ENCODE data around the gene PCDHA6.

The PCDHA6 gene

DNA sequence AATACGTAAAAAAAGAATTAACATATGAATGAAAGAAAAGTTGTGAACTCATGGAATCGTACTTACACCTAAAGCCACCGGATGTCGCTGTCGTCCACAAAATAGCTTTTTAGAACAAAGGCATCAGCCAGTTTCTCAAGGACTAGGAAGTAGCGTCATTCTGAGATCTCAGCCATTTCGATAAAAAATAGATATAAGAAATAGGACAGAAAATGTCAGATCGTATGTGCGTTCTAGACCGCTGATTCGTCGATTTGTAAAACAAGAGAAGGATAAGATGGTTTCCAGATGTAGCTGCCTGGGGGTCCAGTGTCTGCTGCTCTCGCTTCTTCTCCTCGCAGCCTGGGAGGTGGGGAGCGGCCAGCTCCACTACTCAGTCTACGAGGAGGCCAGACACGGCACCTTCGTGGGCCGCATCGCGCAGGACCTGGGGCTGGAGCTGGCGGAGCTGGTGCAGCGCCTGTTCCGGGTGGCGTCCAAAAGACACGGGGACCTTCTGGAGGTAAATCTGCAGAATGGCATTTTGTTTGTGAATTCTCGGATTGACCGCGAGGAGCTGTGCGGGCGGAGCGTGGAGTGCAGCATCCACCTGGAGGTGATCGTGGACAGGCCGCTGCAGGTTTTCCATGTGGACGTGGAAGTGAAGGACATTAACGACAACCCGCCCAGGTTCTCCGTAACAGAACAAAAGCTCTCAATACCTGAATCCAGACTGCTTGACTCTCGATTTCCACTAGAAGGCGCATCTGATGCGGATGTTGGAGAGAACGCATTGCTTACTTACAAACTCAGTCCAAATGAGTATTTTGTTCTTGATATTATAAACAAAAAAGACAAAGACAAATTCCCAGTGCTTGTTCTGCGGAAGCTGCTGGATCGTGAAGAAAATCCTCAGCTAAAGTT lies 28.3 kb downstream of the PCDHA6 start, which contains the start of gene PCDHA10:
Gene PCDHA10 (plus strand): TSS at position 126 of the 903 bp plus-strand sequence. CDS start 152 bp downstream, at position 278.
- Mint-ChIP-seq H3K27me3 (ENCODE audit: low read depth, poor library complexity) (peaks cover 3% of the 10 kb centered on the region), H3K4me3 (peak within 1 kb of the TSS; percentile 84), H3K4me1 (no peaks in the 10 kb centered on the region), H3K27ac (no peak within 1 kb of the TSS), H3K36me3 (ENCODE audit: low read depth) (peaks cover 78% of the 10 kb centered on the region), H3K9me3 (peaks cover 80% of the 10 kb centered on the region)
- no peak for DNase-seq
- peak; percentile 23 for TF ChIP-seq CTCF (IDR thresholded peaks at IDR 0.05)

GRCh38 chr5:140857177-140857986 lies 29.6 kb downstream of the PCDHA6 start:
- H3K4me3 Mint-ChIP-seq = no peak overlapping the region
- peaks cover 82% of the 10 kb centered on the region for H3K36me3 Mint-ChIP-seq (ENCODE audit: low read depth)
- no peak for TF ChIP-seq CTCF (IDR thresholded peaks at IDR 0.05)
- no peak for DNase-seq
- H3K27ac Mint-ChIP-seq = no peak overlapping the region
- peaks cover 85% of the 10 kb centered on the region for H3K9me3 Mint-ChIP-seq
- peaks cover 3% of the 10 kb centered on the region for H3K27me3 Mint-ChIP-seq (ENCODE audit: low read depth, poor library complexity)
- H3K4me1 Mint-ChIP-seq = no peaks in the 10 kb centered on the region

DNA sequence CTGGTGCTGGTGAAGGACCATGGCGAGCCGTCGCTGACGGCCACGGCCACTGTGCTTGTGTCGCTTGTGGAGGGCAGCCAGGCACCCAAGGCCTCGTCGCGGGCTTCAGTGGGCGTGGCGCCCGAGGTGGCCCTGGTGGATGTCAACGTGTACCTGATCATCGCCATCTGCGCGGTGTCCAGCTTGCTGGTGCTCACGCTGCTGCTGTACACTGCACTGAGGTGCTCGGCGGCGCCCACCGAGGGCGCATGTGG lies 30.2 kb downstream of the PCDHA6 start:
- Mint-ChIP-seq H3K27ac (no peak overlapping the region), H3K9me3 (peaks cover 86% of the 10 kb centered on the region), H3K27me3 (ENCODE audit: low read depth, poor library complexity) (peaks cover 3% of the 10 kb centered on the region), H3K4me3 (no peak overlapping the region), H3K4me1 (no peaks in the 10 kb centered on the region), H3K36me3 (ENCODE audit: low read depth) (peaks cover 82% of the 10 kb centered on the region)
- no peak for TF ChIP-seq CTCF (IDR thresholded peaks at IDR 0.05)
- no peak for DNase-seq

DNA sequence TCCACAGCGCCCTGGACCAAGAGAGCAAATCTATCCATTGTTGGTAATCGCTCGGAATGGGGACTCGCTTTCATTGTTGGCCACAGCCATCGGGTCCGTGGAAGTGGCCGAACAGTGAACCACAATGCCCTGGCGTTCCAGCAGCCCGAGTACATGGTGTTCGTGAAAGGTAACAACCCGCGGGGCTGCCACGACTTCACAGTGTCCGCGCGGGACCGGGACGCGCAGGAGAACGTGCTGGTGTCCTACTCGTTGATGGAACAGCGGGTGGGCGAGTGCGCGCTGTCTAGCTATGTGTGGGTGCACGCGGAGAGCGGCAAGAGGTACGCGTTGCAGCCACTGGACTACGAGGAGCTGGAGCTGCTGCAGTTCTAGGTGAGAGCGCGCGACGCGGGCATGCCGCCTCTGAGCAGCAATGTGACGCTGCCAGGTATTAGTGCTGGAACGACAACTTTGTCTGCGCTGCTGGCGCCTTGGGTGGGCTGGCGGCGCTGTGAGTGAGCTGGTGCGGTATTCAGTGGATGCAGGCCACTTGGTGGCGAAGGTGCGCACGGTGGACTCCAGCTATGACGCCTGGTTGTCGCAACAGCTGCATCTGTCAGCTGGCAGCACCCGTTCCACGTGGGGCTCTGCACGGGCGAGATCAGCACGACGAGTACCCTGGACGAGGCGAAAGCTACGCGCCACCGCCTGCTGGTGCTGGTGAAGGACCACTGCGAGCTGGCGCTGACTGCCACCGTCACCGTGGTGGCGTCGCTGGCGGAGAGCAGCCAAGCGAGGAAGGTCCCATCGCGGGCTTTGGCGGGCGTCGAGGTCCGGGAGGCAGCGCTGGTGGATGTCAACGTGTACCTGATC lies 34.9 kb downstream of the PCDHA6 start:
- H3K27ac Mint-ChIP-seq = no peak overlapping the region
- H3K4me1 Mint-ChIP-seq = no peaks in the 10 kb centered on the region
- peaks cover 84% of the 10 kb centered on the region for H3K36me3 Mint-ChIP-seq (ENCODE audit: low read depth)
- no peaks in the 10 kb centered on the region for H3K27me3 Mint-ChIP-seq (ENCODE audit: low read depth, poor library complexity)
- DNase-seq = no peak
- TF ChIP-seq CTCF (IDR thresholded peaks at IDR 0.05) = no peak
- H3K4me3 Mint-ChIP-seq = no peak overlapping the region
- H3K9me3 Mint-ChIP-seq = peaks cover 65% of the 10 kb centered on the region

DNA sequence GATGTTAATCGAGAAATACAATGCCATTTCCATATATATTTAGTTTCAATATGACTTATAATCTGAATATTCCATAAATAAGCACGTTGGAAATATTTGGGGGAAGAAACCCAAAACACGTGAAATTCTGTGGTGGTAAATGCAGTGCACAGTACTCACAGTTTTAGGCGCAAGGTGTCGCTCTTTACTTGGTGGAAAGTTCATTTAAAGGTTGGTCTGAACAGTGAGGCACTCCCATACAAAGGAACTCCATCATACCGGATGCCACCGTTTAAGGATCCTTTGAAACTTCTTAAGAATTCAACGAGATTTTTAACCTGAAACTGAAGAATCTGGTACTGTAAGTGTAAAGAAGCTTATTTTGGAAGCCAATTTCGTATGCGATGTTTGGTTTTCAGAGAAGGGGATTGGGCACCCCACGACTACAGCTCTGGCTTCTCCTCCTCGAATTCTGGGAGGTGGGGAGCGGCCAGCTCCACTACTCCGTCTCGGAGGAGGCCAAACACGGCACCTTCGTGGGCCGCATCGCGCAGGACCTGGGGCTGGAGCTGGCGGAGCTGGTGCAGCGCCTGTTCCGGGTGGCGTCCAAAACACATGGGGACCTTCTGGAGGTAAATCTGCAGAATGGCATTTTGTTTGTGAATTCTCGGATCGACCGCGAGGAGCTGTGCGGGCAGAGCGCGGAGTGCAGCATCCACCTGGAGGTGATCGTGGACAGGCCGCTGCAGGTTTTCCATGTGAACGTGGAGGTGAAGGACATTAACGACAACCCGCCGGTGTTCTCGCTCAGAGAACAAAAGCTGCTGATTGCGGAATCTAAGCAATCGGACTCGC lies 41.2 kb downstream of the PCDHA6 start, which contains the start of gene PCDHA11:
Gene PCDHA11 (plus strand): TSS at position 237 of the 834 bp plus-strand sequence. CDS start 147 bp downstream, at position 384.
- H3K4me1 Mint-ChIP-seq = peaks cover 3% of the 10 kb centered on the region
- peak; percentile 60 for TF ChIP-seq CTCF (IDR thresholded peaks at IDR 0.05)
- H3K36me3 Mint-ChIP-seq (ENCODE audit: low read depth) = peaks cover 74% of the 10 kb centered on the region
- no peak within 1 kb of the TSS for H3K27ac Mint-ChIP-seq
- peak within 1 kb of the TSS; percentile 86 for H3K4me3 Mint-ChIP-seq
- DNase-seq = peak; percentile 34
- H3K9me3 Mint-ChIP-seq = peaks cover 52% of the 10 kb centered on the region
- H3K27me3 Mint-ChIP-seq (ENCODE audit: low read depth, poor library complexity) = no peaks in the 10 kb centered on the region
